ENCODE results near the gene KRT31. TPM values are rescaled to one million over a fixed set of nuclear protein-coding genes. Genes with fewer than 3 reads are reported as not detected.

The KRT31 gene
- total RNA-seq, 4 donors from 2014 or later = not detected

DNA sequence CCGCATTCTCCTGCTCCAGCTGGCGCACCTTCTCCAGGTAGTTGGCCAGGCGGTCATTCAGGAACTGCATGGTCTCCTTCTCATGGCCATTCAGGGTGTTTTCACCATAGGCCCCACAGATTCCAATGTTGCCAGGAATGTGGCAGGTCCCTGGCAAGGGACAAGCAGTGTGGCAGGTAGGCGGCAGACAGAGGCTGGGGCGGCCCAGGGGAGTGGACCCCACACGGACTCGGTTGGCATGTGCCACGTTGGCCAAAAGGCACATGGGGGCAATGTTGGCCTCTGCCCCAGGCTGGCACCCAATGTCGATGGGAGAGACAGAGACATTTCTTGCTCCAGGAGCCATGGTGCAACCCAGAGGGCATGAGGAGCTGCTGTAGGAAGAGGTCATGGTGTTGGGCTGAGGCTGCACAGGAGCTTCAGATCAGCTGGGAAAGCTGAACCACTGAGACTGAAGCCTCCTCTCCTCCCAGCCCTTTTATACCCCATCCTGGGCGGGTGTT, 43.2 kb upstream of the KRT31 start, which contains the start of gene KRT38:
TSS of gene KRT38 (minus strand) at position 453 of the 503 bp plus-strand sequence. CDS start at position 391, 62 bp downstream.
- Histone ChIP-seq H3K9me3 (no peaks in the 10 kb centered on the region), H3K36me3 (no peaks in the 10 kb centered on the region), H3K4me1 (no peaks in the 10 kb centered on the region), H3K27ac (no peak within 1 kb of the TSS), H3K27me3 (no peaks in the 10 kb centered on the region), H3K4me3 (no peak within 1 kb of the TSS)
- TF ChIP-seq, protein P1, sequence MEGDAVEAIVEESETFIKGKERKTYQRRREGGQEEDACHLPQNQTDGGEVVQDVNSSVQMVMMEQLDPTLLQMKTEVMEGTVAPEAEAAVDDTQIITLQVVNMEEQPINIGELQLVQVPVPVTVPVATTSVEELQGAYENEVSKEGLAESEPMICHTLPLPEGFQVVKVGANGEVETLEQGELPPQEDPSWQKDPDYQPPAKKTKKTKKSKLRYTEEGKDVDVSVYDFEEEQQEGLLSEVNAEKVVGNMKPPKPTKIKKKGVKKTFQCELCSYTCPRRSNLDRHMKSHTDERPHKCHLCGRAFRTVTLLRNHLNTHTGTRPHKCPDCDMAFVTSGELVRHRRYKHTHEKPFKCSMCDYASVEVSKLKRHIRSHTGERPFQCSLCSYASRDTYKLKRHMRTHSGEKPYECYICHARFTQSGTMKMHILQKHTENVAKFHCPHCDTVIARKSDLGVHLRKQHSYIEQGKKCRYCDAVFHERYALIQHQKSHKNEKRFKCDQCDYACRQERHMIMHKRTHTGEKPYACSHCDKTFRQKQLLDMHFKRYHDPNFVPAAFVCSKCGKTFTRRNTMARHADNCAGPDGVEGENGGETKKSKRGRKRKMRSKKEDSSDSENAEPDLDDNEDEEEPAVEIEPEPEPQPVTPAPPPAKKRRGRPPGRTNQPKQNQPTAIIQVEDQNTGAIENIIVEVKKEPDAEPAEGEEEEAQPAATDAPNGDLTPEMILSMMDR (IDR thresholded peaks at IDR 0.05) = no peak
- no peak for TF ChIP-seq POLR2A (IDR thresholded peaks at IDR 0.05)
- DNase-seq = no peak

DNA sequence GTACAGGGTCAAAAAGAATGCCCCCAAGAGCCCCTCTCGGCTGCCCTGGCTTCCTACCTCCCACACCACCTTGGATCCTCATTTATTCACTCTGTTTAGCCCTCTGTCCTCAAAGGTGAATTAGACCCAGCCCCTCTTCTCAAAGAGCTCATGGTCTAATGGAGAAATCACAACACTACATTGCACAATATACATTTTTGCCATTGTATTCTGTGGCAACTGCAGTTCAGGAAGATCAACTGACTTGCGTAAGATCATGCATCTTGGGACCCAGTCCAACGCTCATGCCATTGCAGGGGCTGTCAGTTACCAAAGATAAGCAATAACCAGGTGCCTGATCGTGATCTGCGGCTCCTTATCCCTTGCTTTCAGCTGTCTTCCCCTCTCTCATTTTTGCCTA, 42.0 kb upstream of the KRT31 start:
- no peaks in the 10 kb centered on the region for H3K27me3 ChIP-seq
- TF ChIP-seq, protein P1 (IDR thresholded peaks at IDR 0.05) = no peak
- no peak for TF ChIP-seq POLR2A (IDR thresholded peaks at IDR 0.05)
- H3K4me3 ChIP-seq = no peak overlapping the region
- no peaks in the 10 kb centered on the region for H3K9me3 ChIP-seq
- H3K27ac ChIP-seq = no peak overlapping the region
- H3K4me1 ChIP-seq = no peaks in the 10 kb centered on the region
- H3K36me3 ChIP-seq = no peaks in the 10 kb centered on the region
- no peak for DNase-seq

DNA sequence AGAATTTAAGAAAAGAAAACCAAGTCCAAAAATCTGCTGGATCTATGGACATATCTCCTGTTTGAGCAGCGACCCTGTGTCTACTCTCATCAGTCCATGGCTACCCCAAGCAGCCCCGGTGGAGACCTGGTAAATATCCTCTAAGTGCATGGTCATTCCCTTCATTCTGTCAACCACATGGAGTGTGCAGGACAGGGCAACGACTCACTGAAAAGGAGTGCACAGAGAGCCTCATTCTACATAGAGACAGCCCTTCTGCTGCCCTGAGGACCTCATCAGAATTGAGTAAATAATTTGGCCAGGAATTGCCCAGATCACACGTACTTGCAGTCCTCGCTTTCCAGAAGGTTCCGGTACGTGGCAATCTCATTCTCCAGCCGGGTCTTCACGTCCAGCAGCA, 40.4 kb upstream of the KRT31 start:
- DNase-seq = no peak
- Histone ChIP-seq H3K27me3 (no peaks in the 10 kb centered on the region), H3K4me1 (no peaks in the 10 kb centered on the region), H3K36me3 (no peaks in the 10 kb centered on the region), H3K27ac (no peak overlapping the region), H3K9me3 (no peaks in the 10 kb centered on the region), H3K4me3 (no peak overlapping the region)
- TF ChIP-seq POLR2A (IDR thresholded peaks at IDR 0.05) = no peak
- TF ChIP-seq, protein P1 (IDR thresholded peaks at IDR 0.05) = no peak

DNA sequence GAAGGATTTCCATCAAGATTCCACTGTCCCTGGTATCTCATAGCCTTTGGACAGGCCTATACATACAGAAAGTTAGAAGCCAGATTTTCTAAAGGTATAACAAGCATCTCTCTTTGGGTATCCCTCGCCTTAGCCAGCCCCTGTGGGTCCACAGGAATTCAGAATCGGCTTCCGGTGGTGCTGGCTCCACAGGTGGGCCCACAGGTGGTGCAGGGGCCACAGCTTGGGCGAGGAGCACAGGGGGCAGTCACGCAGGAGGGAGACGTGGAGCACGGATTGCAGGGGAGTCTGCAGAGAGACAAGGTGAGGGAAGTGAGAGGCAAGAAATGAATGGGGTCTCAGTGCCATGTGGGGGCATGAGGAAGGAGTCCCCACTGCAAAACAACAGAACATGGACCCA, 39.8 kb upstream of the KRT31 start:
- Histone ChIP-seq H3K4me1 (no peaks in the 10 kb centered on the region), H3K27me3 (no peaks in the 10 kb centered on the region), H3K36me3 (no peaks in the 10 kb centered on the region), H3K27ac (no peak overlapping the region), H3K9me3 (no peaks in the 10 kb centered on the region), H3K4me3 (no peak overlapping the region)
- TF ChIP-seq, protein P1 (IDR thresholded peaks at IDR 0.05) = no peak
- no peak for TF ChIP-seq POLR2A (IDR thresholded peaks at IDR 0.05)
- no peak for DNase-seq

DNA sequence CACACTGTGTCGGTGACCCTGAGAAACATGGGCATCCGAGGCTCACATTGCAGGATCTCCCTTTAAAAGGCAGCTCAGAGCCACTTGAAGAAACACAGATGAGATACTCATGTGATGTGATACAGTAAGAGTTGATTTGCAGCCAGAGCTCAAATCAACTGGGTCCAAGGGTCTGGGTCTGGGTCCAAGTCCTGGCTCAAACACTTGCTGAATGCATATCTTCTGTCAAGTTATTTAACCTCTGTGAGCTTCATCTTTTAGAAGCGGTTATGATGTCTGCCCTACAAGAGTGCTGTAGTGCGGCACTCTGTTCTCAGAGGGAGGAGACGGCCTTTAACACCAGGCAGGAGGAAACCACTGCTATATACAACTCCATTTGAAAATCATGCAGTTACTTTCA, 37.0 kb upstream of the KRT31 start:
- Histone ChIP-seq H3K27me3 (no peaks in the 10 kb centered on the region), H3K4me3 (no peak overlapping the region), H3K9me3 (no peaks in the 10 kb centered on the region), H3K36me3 (no peaks in the 10 kb centered on the region), H3K27ac (no peak overlapping the region), H3K4me1 (no peaks in the 10 kb centered on the region)
- TF ChIP-seq POLR2A (IDR thresholded peaks at IDR 0.05) = no peak
- TF ChIP-seq, protein P1 (IDR thresholded peaks at IDR 0.05) = no peak
- no peak for DNase-seq

DNA sequence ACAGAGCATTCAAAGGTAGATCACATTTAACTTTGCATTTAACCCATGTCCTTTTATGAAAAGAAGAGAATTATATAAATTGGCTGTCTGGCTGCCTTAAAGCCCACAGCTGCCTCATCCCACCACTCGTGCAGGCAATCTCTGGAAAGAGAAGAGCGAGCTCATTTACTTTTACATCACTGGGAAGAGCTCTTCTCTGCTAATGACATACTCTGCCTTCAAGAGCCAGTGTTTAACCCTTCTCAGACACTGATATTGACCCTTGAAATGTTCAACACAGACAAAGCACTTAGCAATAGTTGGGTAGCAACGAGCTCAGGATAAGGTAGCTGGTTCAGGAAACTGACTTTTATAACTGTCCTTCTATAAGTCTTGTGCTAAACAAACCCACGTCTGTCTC, 36.6 kb upstream of the KRT31 start:
- H3K9me3 ChIP-seq = no peaks in the 10 kb centered on the region
- no peak for DNase-seq
- H3K27ac ChIP-seq = no peak overlapping the region
- H3K4me1 ChIP-seq = no peaks in the 10 kb centered on the region
- TF ChIP-seq, protein P1 (IDR thresholded peaks at IDR 0.05) = no peak
- no peak for TF ChIP-seq POLR2A (IDR thresholded peaks at IDR 0.05)
- H3K36me3 ChIP-seq = no peaks in the 10 kb centered on the region
- no peaks in the 10 kb centered on the region for H3K27me3 ChIP-seq
- H3K4me3 ChIP-seq = no peak overlapping the region

Measured in Peyer's patch (tissue), 4 donors.